ENCODE results near the gene KDELR3.

KDELR3 gene

GRCh38 chr22:38523029-38523428, 55.1 kb downstream of the KDELR3 start:
- no peak for TF ChIP-seq CTCF (IDR thresholded peaks at IDR 0.05; ENCODE audit: borderline replicate concordance, control extremely low read depth, extremely low read depth, insufficient read depth, missing control alignments)
- in situ Hi-C loops (cut with MboI; ENCODE audit: low sequenced_read_pairs, unreplicated experiment), result no loop called here
- no peak for DNase-seq (ENCODE audit: low spot score)

GRCh38 chr22:38523479-38523878, 55.6 kb downstream of the KDELR3 start:
- in situ Hi-C loops (cut with MboI; ENCODE audit: low sequenced_read_pairs, unreplicated experiment), result no loop called here
- no peak for DNase-seq (ENCODE audit: low spot score)
- no peak for TF ChIP-seq CTCF (IDR thresholded peaks at IDR 0.05; ENCODE audit: borderline replicate concordance, control extremely low read depth, extremely low read depth, insufficient read depth, missing control alignments)

- no peak for TF ChIP-seq CTCF (IDR thresholded peaks at IDR 0.05; ENCODE audit: borderline replicate concordance, control extremely low read depth, extremely low read depth, insufficient read depth, missing control alignments)
- DNase-seq (ENCODE audit: low spot score), result no peak
- in situ Hi-C loops (cut with MboI; ENCODE audit: low sequenced_read_pairs, unreplicated experiment), result no loop called here
These were observed 56.5 kb downstream of the KDELR3 start for GRCh38 chr22:38524429-38524828.

GRCh38 chr22:38531251-38531938, 63.5 kb downstream of the KDELR3 start:
- no peak for DNase-seq (ENCODE audit: low spot score)

More at GRCh38 chr22:38531251-38531938, 63.5 kb downstream of the KDELR3 start:
- no peak for TF ChIP-seq CTCF (IDR thresholded peaks at IDR 0.05; ENCODE audit: borderline replicate concordance, control extremely low read depth, extremely low read depth, insufficient read depth, missing control alignments)
- in situ Hi-C loops (cut with MboI; ENCODE audit: low sequenced_read_pairs, unreplicated experiment), result no loop called here

Measured in GM13976 (cell line).